WTC11 (cell line): ENCODE measurements around the gene STARD8. TPM values are rescaled to one million over a fixed set of nuclear protein-coding genes. Genes with fewer than 3 reads are reported as not detected.

Source experiments
- ATAC-seq: fragments of 200-7000 bp; cut with Tn5 transposase; 2 replicates; pipeline ENCODE4 v1.10.0; 2021; ENCODE audit warnings: mild to moderate bottlenecking, moderate library complexity
- CTCF ChIA-PET: fragments of 300-600 bp; sonication (Branson Sonifier 250); formaldehyde crosslinking; loops from one replicate; lab custom pipeline; 2021; ENCODE audit warnings: antibody characterized with exemption; lab: Charles Lee
- POLR2A ChIA-PET: fragments of 350-600 bp; sonication (Branson Sonifier 250); formaldehyde crosslinking; loops from one replicate; lab custom pipeline; 2021; ENCODE audit warnings: antibody characterized with exemption; lab: Charles Lee
- DNase-seq: peaks from one replicate; pipeline ENCODE4 v3.0.0; 2021; ENCODE audit warnings: low spot score
- H3K27ac Mint-ChIP-seq: 2 replicates; pipeline ENCODE4 v1.8.0; 2021; ENCODE audit warnings: mixed read lengths
- H3K27me3 Mint-ChIP-seq: 2 replicates; pipeline ENCODE4 v1.8.0; 2021; ENCODE audit warnings: low read depth, mild to moderate bottlenecking, moderate library complexity, mixed read lengths
- H3K36me3 Mint-ChIP-seq: 2 replicates; pipeline ENCODE4 v1.8.0; 2021; ENCODE audit warnings: mixed read lengths
- H3K4me1 Mint-ChIP-seq: 2 replicates; pipeline ENCODE4 v1.8.0; 2022; ENCODE audit warnings: mixed read lengths
- H3K4me3 Mint-ChIP-seq: 2 replicates; pipeline ENCODE4 v1.8.0; 2021; ENCODE audit warnings: mild to moderate bottlenecking, moderate library complexity, mixed read lengths
- H3K9me3 Mint-ChIP-seq: 2 replicates; pipeline ENCODE4 v1.8.0; 2021; ENCODE audit warnings: mixed read lengths
- CREM ChIP-seq: sonication (generic); formaldehyde crosslinking; IDR thresholded peaks from 2 replicates; pipeline ENCODE4 v1.8.1; 2022; ENCODE audit warnings: mild to moderate bottlenecking, missing genetic modification reagents, moderate library complexity
- GABPB1 ChIP-seq: sonication (generic); formaldehyde crosslinking; IDR thresholded peaks from 2 replicates; pipeline ENCODE4 v1.8.1; 2023; ENCODE audit warnings: mild to moderate bottlenecking, missing genetic modification reagents
- GRHL2 ChIP-seq: fragments of 250-450 bp; sonication (Bioruptor Pico); IDR thresholded peaks from 2 replicates; pipeline ENCODE4 v1.8.0; 2022; ENCODE audit warnings: mild to moderate bottlenecking, moderate library complexity; ENCODE audit not compliant: insufficient replicate concordance, severe bottlenecking
- JUN ChIP-seq: sonication (generic); formaldehyde crosslinking; IDR thresholded peaks from 2 replicates; pipeline ENCODE4 v1.8.0; 2023; ENCODE audit warnings: mild to moderate bottlenecking, missing genetic modification reagents
- NR2C2 ChIP-seq: sonication (generic); formaldehyde crosslinking; IDR thresholded peaks from 2 replicates; pipeline ENCODE4 v1.8.0; 2022; ENCODE audit warnings: mild to moderate bottlenecking, missing genetic modification reagents
- OVOL2 ChIP-seq: fragments of 250-450 bp; sonication (Bioruptor Pico); IDR thresholded peaks from 2 replicates; pipeline ENCODE4 v1.9.0; 2021; ENCODE audit warnings: mild to moderate bottlenecking, borderline replicate concordance
- TCF7 ChIP-seq: sonication (generic); formaldehyde crosslinking; IDR thresholded peaks from 2 replicates; pipeline ENCODE4 v1.8.0; 2022; ENCODE audit warnings: mild to moderate bottlenecking, low read depth, missing genetic modification reagents, moderate library complexity
- ZNF396 ChIP-seq: fragments of 250-450 bp; sonication (Bioruptor Pico); IDR thresholded peaks from 2 replicates; pipeline ENCODE4 v1.8.0; 2021; ENCODE audit warnings: mild to moderate bottlenecking, moderate library complexity, borderline replicate concordance
- ZNF671 ChIP-seq: fragments of 250-450 bp; sonication (Bioruptor Pico); IDR thresholded peaks from 2 replicates; pipeline ENCODE4 v1.8.0; 2021; ENCODE audit warnings: mild to moderate bottlenecking
- total RNA-seq: library from RNA; stranded (reverse); gene quantifications from 3 replicates; pipeline ENCODE4 v1.2.3, GENCODE V29; 2021
- TF ChIP-seq, protein P1 (sequence below): fragments of 250-450 bp; sonication (Bioruptor Pico); IDR thresholded peaks from 2 replicates; pipeline ENCODE4 v1.9.0; 2021; ENCODE audit warnings: mild to moderate bottlenecking
- TF ChIP-seq, protein P2 (sequence below): fragments of 250-450 bp; sonication (Bioruptor Pico); IDR thresholded peaks from 2 replicates; pipeline ENCODE4 v1.9.0; 2021; ENCODE audit warnings: moderate library complexity, mild to moderate bottlenecking, inconsistent platforms, borderline replicate concordance
- TF ChIP-seq, protein P3 (sequence below): sonication (generic); formaldehyde crosslinking; IDR thresholded peaks from 2 replicates; pipeline ENCODE4 v1.8.1; 2023; ENCODE audit warnings: mild to moderate bottlenecking, missing genetic modification reagents
- TF ChIP-seq, protein P4 (sequence below): sonication (generic); formaldehyde crosslinking; IDR thresholded peaks from 2 replicates; pipeline ENCODE4 v1.8.1; 2023; ENCODE audit warnings: mild to moderate bottlenecking, missing genetic modification reagents, moderate library complexity
- TF ChIP-seq, protein P5 (sequence below): sonication (generic); formaldehyde crosslinking; IDR thresholded peaks from 2 replicates; pipeline ENCODE4 v1.8.1; 2022; ENCODE audit warnings: mild to moderate bottlenecking, missing genetic modification reagents, moderate library complexity, borderline replicate concordance
- TF ChIP-seq, protein P6 (sequence below): sonication (generic); formaldehyde crosslinking; IDR thresholded peaks from 2 replicates; pipeline ENCODE4 v1.8.1; 2022; ENCODE audit warnings: missing genetic modification reagents, borderline replicate concordance
- TF ChIP-seq, protein P7 (sequence below): sonication (generic); formaldehyde crosslinking; conservative IDR thresholded peaks from 2 replicates; pipeline ENCODE4 v1.8.1; 2023; ENCODE audit warnings: mild to moderate bottlenecking, low read depth, missing genetic modification reagents, moderate library complexity

The STARD8 gene
- total RNA-seq, 1 experiment from 2014 or later = 8.5 TPM

DNA sequence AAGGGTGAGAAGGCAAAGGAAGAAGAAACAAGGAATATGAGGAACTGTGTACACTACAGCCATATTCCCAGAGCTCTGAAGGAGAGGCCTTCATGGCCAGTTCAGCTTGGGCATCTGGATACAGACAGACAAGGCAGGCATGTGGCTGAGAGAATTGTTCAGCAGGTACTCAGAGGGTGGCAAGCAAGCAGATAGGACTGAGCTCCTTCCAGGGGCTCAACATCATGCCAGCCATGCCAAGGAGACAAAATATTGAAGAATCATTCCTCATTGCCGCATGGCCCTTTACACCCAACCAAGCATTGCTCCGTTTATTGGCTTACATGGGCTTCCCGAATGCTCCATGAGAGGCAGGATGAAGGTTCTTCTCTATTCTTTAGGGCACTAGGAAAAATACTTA, 102.8 kb downstream of the STARD8 start:
- DNase-seq = no peak
- TF ChIP-seq, protein P1, sequence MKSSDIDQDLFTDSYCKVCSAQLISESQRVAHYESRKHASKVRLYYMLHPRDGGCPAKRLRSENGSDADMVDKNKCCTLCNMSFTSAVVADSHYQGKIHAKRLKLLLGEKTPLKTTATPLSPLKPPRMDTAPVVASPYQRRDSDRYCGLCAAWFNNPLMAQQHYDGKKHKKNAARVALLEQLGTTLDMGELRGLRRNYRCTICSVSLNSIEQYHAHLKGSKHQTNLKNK (CRISPR knock-in tag) = no peak
- TF ChIP-seq ZNF396 (CRISPR knock-in tag) (no peak), OVOL2 (CRISPR knock-in tag) (no peak), TCF7 (CRISPR knock-in tag) (no peak), CREM (CRISPR knock-in tag) (no peak)
- TF ChIP-seq, protein P2, sequence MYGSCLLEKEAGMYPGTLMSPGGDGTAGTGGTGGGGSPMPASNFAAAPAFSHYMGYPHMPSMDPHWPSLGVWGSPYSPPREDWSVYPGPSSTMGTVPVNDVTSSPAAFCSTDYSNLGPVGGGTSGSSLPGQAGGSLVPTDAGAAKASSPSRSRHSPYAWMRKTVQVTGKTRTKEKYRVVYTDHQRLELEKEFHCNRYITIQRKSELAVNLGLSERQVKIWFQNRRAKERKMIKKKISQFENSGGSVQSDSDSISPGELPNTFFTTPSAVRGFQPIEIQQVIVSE (CRISPR knock-in tag) = no peak
- TF ChIP-seq, protein P3, sequence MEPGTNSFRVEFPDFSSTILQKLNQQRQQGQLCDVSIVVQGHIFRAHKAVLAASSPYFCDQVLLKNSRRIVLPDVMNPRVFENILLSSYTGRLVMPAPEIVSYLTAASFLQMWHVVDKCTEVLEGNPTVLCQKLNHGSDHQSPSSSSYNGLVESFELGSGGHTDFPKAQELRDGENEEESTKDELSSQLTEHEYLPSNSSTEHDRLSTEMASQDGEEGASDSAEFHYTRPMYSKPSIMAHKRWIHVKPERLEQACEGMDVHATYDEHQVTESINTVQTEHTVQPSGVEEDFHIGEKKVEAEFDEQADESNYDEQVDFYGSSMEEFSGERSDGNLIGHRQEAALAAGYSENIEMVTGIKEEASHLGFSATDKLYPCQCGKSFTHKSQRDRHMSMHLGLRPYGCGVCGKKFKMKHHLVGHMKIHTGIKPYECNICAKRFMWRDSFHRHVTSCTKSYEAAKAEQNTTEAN (CRISPR knock-in tag) = no peak
- TF ChIP-seq, all 79 proteins: peak for 0
- no peaks in the 10 kb centered on the region for H3K36me3 Mint-ChIP-seq
- H3K4me3 Mint-ChIP-seq = no peak overlapping the region
- ATAC-seq = no peak
- no peaks in the 10 kb centered on the region for H3K4me1 Mint-ChIP-seq
- no peaks in the 10 kb centered on the region for H3K9me3 Mint-ChIP-seq
- ChIA-PET CTCF (interaction anchor here (1.7 kb wide), 1 partner anchor 17 kb away, joined by 5 read pairs; no protein-coding TSS in a partner anchor), POLR2A (no interaction called here)
- H3K27me3 Mint-ChIP-seq = no peaks in the 10 kb centered on the region
- no peak overlapping the region for H3K27ac Mint-ChIP-seq

DNA sequence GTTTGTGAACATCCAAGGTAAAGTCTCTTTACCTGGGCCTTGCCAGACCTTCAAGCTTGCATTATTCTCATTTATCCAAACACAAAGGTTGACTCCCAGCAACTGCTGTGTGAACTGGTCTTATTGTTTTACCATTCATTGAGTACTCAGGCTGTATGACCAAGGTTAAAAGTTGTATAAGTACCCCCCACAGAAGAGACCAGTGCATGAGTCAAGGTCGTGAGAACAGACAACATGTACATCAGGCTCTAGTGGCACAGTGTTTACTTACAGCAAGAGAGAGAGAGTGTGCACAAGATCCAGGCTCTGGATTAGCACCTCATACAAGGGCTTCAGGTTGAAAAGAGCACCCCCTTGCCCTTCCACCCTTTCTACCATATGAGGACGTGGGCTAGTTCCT, 103.9 kb downstream of the STARD8 start:
- Mint-ChIP-seq H3K27me3 (no peaks in the 10 kb centered on the region; the same call in 1 of the 2 replicates), H3K36me3 (no peaks in the 10 kb centered on the region), H3K9me3 (no peaks in the 10 kb centered on the region), H3K4me3 (no peak overlapping the region), H3K27ac (no peak overlapping the region), H3K4me1 (no peaks in the 10 kb centered on the region)
- TF ChIP-seq, protein P4, sequence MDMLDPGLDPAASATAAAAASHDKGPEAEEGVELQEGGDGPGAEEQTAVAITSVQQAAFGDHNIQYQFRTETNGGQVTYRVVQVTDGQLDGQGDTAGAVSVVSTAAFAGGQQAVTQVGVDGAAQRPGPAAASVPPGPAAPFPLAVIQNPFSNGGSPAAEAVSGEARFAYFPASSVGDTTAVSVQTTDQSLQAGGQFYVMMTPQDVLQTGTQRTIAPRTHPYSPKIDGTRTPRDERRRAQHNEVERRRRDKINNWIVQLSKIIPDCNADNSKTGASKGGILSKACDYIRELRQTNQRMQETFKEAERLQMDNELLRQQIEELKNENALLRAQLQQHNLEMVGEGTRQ (CRISPR knock-in tag) = no peak
- TF ChIP-seq NR2C2 (CRISPR knock-in tag) (no peak), GABPB1 (CRISPR knock-in tag) (no peak), ZNF671 (CRISPR knock-in tag) (no peak), GRHL2 (CRISPR knock-in tag) (no peak), CREM (CRISPR knock-in tag) (no peak), JUN (CRISPR knock-in tag) (no peak)
- TF ChIP-seq, protein P5, sequence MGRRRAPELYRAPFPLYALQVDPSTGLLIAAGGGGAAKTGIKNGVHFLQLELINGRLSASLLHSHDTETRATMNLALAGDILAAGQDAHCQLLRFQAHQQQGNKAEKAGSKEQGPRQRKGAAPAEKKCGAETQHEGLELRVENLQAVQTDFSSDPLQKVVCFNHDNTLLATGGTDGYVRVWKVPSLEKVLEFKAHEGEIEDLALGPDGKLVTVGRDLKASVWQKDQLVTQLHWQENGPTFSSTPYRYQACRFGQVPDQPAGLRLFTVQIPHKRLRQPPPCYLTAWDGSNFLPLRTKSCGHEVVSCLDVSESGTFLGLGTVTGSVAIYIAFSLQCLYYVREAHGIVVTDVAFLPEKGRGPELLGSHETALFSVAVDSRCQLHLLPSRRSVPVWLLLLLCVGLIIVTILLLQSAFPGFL = no peak
- TF ChIP-seq, protein P6, sequence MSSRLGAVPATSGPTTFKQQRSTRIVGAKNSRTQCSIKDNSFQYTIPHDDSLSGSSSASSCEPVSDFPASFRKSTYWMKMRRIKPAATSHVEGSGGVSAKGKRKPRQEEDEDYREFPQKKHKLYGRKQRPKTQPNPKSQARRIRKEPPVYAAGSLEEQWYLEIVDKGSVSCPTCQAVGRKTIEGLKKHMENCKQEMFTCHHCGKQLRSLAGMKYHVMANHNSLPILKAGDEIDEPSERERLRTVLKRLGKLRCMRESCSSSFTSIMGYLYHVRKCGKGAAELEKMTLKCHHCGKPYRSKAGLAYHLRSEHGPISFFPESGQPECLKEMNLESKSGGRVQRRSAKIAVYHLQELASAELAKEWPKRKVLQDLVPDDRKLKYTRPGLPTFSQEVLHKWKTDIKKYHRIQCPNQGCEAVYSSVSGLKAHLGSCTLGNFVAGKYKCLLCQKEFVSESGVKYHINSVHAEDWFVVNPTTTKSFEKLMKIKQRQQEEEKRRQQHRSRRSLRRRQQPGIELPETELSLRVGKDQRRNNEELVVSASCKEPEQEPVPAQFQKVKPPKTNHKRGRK (CRISPR knock-in tag) = no peak
- TF ChIP-seq, protein P7, sequence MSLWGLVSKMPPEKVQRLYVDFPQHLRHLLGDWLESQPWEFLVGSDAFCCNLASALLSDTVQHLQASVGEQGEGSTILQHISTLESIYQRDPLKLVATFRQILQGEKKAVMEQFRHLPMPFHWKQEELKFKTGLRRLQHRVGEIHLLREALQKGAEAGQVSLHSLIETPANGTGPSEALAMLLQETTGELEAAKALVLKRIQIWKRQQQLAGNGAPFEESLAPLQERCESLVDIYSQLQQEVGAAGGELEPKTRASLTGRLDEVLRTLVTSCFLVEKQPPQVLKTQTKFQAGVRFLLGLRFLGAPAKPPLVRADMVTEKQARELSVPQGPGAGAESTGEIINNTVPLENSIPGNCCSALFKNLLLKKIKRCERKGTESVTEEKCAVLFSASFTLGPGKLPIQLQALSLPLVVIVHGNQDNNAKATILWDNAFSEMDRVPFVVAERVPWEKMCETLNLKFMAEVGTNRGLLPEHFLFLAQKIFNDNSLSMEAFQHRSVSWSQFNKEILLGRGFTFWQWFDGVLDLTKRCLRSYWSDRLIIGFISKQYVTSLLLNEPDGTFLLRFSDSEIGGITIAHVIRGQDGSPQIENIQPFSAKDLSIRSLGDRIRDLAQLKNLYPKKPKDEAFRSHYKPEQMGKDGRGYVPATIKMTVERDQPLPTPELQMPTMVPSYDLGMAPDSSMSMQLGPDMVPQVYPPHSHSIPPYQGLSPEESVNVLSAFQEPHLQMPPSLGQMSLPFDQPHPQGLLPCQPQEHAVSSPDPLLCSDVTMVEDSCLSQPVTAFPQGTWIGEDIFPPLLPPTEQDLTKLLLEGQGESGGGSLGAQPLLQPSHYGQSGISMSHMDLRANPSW (CRISPR knock-in tag) = no peak
- ChIA-PET CTCF (no interaction called here), POLR2A (interaction anchor here (0.7 kb wide), 1 partner anchor 77 kb away, joined by 3 read pairs; the partner anchor contains the start of gene EFNB1)
- no peak for ATAC-seq
- DNase-seq = no peak
